ENCODE results near the gene SRPX2.

Gene SRPX2

DNA sequence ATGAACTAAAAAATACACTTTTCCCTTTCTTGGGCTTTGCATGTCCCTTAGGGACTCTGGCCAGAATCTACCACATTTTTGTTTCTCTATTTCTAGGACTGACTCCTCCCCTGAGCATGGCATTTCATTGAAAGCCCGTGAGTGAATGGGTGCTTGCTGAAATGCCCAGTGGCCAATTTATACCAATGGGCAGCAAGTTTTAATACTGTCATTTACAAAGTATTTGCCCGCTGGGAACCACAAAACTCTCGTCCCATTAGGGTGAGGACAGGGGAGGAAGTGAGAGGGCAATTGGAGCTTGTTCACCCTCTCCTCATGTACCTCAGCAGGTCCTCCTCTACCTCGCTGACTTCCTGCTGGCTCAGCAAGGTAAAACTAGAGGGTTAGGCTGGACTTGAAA lies 1.1 kb downstream of the SRPX2 start:
- no peaks in the 10 kb centered on the region for H3K27me3 ChIP-seq (ENCODE audit: control insufficient read depth, low read length)
- H3K36me3 ChIP-seq (ENCODE audit: control insufficient read depth, low read length) = no peaks in the 10 kb centered on the region
- H3K9me3 ChIP-seq (ENCODE audit: control insufficient read depth, insufficient read depth, low read length) = no peaks in the 10 kb centered on the region
- no peak overlapping the region for H3K4me2 ChIP-seq (ENCODE audit: low read length)
- H3K27ac ChIP-seq (ENCODE audit: low read depth, low read length) = no peak overlapping the region
- no peaks in the 10 kb centered on the region for H3F3A ChIP-seq (ENCODE audit: control insufficient read depth, insufficient read depth)
- no peaks in the 10 kb centered on the region for H4K20me1 ChIP-seq (ENCODE audit: control insufficient read depth, insufficient read depth, low read depth, low read length)
- H3K79me2 ChIP-seq (ENCODE audit: control insufficient read depth, low read length) = no peaks in the 10 kb centered on the region
- H3K4me3 ChIP-seq (ENCODE audit: low read length) = no peak overlapping the region
- H3K9me2 ChIP-seq (replicated peaks; ENCODE audit: control insufficient read depth, low read length) = no peaks in the 10 kb centered on the region
- TF ChIP-seq EZH2phosphoT487 (IDR thresholded peaks at IDR 0.05; ENCODE audit: borderline replicate concordance, low read length) = no peak
- TF ChIP-seq, protein P1, sequence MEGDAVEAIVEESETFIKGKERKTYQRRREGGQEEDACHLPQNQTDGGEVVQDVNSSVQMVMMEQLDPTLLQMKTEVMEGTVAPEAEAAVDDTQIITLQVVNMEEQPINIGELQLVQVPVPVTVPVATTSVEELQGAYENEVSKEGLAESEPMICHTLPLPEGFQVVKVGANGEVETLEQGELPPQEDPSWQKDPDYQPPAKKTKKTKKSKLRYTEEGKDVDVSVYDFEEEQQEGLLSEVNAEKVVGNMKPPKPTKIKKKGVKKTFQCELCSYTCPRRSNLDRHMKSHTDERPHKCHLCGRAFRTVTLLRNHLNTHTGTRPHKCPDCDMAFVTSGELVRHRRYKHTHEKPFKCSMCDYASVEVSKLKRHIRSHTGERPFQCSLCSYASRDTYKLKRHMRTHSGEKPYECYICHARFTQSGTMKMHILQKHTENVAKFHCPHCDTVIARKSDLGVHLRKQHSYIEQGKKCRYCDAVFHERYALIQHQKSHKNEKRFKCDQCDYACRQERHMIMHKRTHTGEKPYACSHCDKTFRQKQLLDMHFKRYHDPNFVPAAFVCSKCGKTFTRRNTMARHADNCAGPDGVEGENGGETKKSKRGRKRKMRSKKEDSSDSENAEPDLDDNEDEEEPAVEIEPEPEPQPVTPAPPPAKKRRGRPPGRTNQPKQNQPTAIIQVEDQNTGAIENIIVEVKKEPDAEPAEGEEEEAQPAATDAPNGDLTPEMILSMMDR (IDR thresholded peaks at IDR 0.05; ENCODE audit: low read depth, low read length, poor library complexity, severe bottlenecking) = no peak
- H3K4me1 ChIP-seq (ENCODE audit: control insufficient read depth, low read length) = no peaks in the 10 kb centered on the region

DNA sequence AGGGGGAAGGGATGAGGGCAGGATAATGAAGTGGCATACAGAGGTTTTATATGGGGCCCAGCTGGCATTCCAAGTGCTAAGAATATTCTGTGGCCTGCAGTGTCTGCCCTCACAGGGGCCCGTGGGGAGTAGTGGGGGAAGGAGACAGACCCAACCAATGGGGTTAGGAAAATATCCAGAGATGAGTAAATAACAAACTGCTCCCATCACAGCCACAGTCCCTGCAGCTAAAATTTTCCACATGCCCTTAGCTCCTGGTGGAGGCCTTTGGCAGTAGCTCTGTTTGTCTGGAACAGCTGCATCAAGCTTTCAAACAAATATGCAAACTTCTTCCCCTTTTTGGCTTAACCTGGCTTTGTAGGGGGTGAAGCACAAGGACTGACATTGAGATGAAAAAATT lies 3.1 kb downstream of the SRPX2 start:
- H3K4me3 ChIP-seq (ENCODE audit: low read length) = no peak overlapping the region
- no peaks in the 10 kb centered on the region for H3K79me2 ChIP-seq (ENCODE audit: control insufficient read depth, low read length)
- no peaks in the 10 kb centered on the region for H3K9me3 ChIP-seq (ENCODE audit: control insufficient read depth, insufficient read depth, low read length)
- TF ChIP-seq, protein P1 (IDR thresholded peaks at IDR 0.05; ENCODE audit: low read depth, low read length, poor library complexity, severe bottlenecking) = no peak
- no peak for TF ChIP-seq EZH2phosphoT487 (IDR thresholded peaks at IDR 0.05; ENCODE audit: borderline replicate concordance, low read length)
- H3K27ac ChIP-seq (ENCODE audit: low read depth, low read length) = no peak overlapping the region
- no peak overlapping the region for H3K4me2 ChIP-seq (ENCODE audit: low read length)
- H3K36me3 ChIP-seq (ENCODE audit: control insufficient read depth, low read length) = no peaks in the 10 kb centered on the region
- no peaks in the 10 kb centered on the region for H3F3A ChIP-seq (ENCODE audit: control insufficient read depth, insufficient read depth)
- H4K20me1 ChIP-seq (ENCODE audit: control insufficient read depth, insufficient read depth, low read depth, low read length) = no peaks in the 10 kb centered on the region
- no peaks in the 10 kb centered on the region for H3K4me1 ChIP-seq (ENCODE audit: control insufficient read depth, low read length)
- H3K9me2 ChIP-seq (replicated peaks; ENCODE audit: control insufficient read depth, low read length) = no peaks in the 10 kb centered on the region
- no peaks in the 10 kb centered on the region for H3K27me3 ChIP-seq (ENCODE audit: control insufficient read depth, low read length)

DNA sequence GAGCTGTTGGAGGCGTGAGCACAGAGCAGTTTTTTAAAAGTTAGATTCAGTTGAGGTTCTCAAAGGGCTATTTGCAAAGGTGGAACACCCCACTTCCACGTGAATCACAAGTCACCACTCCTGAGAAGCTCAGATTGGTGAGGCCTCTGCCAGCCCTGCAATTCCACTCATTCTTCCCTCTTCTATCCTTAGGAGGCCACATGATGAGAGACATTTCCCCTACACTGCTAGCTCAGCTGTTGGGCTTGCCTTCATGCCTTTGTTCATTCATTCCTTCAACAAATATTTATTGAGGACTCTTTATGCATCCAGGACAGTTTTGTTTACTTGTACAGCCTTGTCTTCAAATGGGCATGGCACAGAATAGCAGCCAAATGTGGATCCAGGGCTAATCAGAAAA lies 3.7 kb downstream of the SRPX2 start:
- H3K36me3 ChIP-seq (ENCODE audit: control insufficient read depth, low read length) = no peaks in the 10 kb centered on the region
- no peak overlapping the region for H3K4me2 ChIP-seq (ENCODE audit: low read length)
- no peaks in the 10 kb centered on the region for H3K79me2 ChIP-seq (ENCODE audit: control insufficient read depth, low read length)
- no peak overlapping the region for H3K27ac ChIP-seq (ENCODE audit: low read depth, low read length)
- no peaks in the 10 kb centered on the region for H3K27me3 ChIP-seq (ENCODE audit: control insufficient read depth, low read length)
- H3K4me1 ChIP-seq (ENCODE audit: control insufficient read depth, low read length) = no peaks in the 10 kb centered on the region
- H3K9me2 ChIP-seq (replicated peaks; ENCODE audit: control insufficient read depth, low read length) = no peaks in the 10 kb centered on the region
- H3F3A ChIP-seq (ENCODE audit: control insufficient read depth, insufficient read depth) = no peaks in the 10 kb centered on the region
- TF ChIP-seq, protein P1 (IDR thresholded peaks at IDR 0.05; ENCODE audit: low read depth, low read length, poor library complexity, severe bottlenecking) = no peak
- TF ChIP-seq EZH2phosphoT487 (IDR thresholded peaks at IDR 0.05; ENCODE audit: borderline replicate concordance, low read length) = no peak
- no peak overlapping the region for H3K4me3 ChIP-seq (ENCODE audit: low read length)
- H3K9me3 ChIP-seq (ENCODE audit: control insufficient read depth, insufficient read depth, low read length) = no peaks in the 10 kb centered on the region
- H4K20me1 ChIP-seq (ENCODE audit: control insufficient read depth, insufficient read depth, low read depth, low read length) = no peaks in the 10 kb centered on the region

All from DOHH2 (cell line).